GM18873 (cell line): Measurements from ENCODE around the gene MUC20.
"Not testable (repeated sequence)": the region's sequence is repeated elsewhere in the genome, so short reads cannot be mapped to it uniquely, and the experiment has no call there.

Experiments
- ATAC-seq: cut with Tn5 transposase; IDR thresholded peaks from one replicate; pipeline ENCODE4 v1.9.1; 2021; ENCODE audit warnings: mild to moderate bottlenecking, moderate library complexity, moderate number of reproducible peaks; ENCODE audit not compliant: unreplicated experiment, low FRiP score

The MUC20 gene

GRCh38 chr3:195766671-195767070 is 45.9 kb downstream of the MUC20 start:
- no peak for ATAC-seq

DNA sequence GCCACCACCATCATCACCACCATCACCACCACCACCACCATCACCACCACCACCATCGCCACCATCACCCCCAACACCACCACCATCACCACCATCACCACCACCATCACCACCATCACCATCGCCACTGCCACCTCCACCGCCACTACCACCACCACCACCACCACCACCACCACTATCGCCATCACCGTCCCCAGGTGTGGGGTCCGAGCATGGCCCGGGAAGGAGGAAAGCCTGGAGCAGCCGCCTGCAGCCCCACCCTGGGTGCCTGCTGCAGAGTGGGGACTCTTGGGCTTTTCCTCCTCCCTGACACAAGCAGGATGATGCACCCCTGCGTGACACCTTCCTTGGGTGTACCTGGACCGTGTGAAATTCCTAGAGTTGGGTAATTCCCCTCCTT is 47.0 kb downstream of the MUC20 start:
- no peak for ATAC-seq

GRCh38 chr3:195768414-195768813 is 47.6 kb downstream of the MUC20 start:
- ATAC-seq = no peak

GRCh38 chr3:195768831-195769303 is 48.1 kb downstream of the MUC20 start:
- ATAC-seq = no peak

DNA sequence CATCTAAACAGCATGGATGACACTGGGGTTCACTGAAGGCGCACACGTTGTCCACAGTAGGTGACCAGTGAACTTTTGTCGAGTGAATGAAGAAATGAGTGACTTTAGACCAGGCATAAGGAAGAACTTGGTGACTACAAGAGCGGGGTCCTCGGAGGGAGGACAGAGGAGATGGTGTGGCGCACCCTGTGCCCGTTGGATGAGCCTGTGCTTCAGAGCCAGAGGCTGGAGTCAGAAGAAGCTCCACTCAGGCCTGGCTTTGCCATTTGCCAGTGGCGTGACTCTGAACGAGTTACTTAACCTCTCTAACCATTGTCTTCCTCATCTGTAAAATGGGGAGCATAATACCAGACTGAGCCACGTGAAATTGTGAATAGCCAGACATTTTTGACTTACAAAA is 48.8 kb downstream of the MUC20 start:
- no peak for ATAC-seq

DNA sequence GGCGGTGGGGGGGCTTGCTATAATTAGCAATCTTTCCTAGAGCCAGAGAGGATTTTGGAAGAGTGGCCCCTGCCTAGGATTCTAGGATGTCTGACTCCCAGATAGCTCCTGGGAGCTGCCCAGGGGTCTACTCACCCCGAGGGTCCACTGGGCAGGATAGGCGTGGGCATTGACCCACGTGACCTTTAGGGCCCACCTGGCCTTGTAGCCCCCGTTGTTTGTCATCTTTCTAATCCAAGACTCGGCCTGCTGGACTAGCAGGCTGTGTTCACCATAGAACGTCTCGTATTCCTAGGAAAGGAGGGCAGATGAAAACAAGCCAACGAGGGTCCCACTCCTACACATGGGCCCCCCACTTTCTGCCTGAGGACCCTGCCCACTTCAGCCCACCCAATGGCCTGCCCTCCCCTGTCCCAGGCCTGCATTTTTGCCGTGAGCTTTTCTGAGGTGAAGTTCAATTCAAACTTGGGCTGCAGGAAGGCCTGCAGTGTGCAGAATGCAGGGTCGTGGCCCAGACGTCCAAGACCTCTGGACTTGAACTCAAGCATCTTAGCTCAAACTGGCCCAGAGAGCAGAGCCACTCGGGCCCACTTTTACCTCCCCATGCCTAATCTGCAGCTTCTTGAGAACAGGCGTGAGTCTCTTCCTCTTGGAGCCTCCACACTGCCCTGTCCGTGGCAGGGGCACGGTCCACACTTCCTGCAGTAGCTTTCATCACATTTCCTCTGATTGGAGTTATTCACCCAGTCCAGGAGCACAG is 49.5 kb downstream of the MUC20 start:
- ATAC-seq = no peak

DNA sequence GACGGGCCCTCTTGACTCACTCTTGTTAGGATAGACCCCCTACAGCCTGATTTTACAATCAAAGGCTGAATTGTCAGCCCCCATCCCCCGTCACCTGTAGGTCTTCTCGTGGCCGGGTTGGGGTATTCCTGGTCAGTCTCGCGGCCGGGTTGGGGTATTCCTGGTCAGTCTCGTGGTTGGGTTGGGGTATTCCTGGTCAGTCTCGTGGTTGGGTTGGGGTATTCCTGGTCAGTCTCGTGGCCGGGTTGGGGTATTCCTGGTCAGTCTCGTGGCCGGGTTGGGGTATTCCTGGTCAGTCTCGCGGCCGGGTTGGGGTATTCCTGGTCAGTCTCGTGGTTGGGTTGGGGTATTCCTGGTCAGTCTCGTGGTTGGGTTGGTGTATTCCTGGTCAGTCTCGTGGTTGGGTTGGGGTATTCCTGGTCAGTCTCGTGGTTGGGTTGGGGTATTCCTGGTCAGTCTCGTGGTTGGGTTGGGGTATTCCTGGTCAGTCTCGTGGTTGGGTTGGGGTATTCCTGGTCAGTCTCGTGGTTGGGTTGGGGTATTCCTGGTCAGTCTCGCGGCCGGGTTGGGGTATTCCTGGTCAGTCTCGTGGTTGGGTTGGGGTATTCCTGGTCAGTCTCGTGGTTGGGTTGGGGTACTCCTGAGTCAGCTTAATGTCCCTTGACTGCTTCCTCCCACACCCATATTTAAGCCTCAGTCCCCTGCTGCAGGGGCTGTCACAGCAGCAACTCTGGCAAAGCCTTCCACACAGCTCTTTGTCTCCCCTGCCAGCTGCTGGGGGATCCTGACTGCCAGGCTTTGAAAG is 50.3 kb downstream of the MUC20 start:
- not testable (repeated sequence) for ATAC-seq

- no peak for ATAC-seq
These were observed 51.0 kb downstream of the MUC20 start for GRCh38 chr3:195771646-195772300.

GRCh38 chr3:195773956-195774537 is 53.3 kb downstream of the MUC20 start:
- ATAC-seq = no peak

DNA sequence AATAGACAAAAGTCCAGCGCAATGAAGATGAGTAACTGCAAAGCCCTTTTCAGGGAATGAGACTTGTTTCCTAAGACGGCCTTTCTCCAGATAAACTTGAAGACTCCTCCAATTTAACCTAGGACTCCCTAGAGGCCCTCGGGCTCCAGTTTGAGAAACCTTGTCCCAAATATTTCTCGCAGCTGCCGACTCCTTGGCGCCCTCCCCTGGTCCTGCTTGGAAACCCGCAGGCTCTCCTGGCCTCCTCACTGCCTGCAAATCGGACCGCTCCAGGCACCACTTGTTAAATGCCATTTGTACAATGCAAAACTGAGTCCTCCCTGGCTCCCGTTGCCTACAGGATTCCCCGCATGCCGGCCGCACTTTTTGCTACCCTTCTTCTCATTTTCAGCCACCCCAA is 54.1 kb downstream of the MUC20 start:
- ATAC-seq = no peak

GRCh38 chr3:195777975-195778374 is 57.2 kb downstream of the MUC20 start:
- no peak for ATAC-seq

- not testable (repeated sequence) for ATAC-seq
These were observed 60.5 kb downstream of the MUC20 start for GRCh38 chr3:195781236-195781635.
